ENCODE results near the gene DPP7. TPM values are rescaled to one million over a fixed set of nuclear protein-coding genes. Genes with fewer than 3 reads are reported as not detected.
"Not testable (repeated sequence)": the region's sequence is repeated elsewhere in the genome, so short reads cannot be mapped to it uniquely, and the experiment has no call there.

Gene DPP7
- total and polyA plus RNA-seq, 2 donors (not counting 1 experiment from before 2014, with no cell fraction given) = 324 to 506 TPM

GRCh38 chr9:137136881-137137607 is 22.5 kb upstream of the DPP7 start:
- no peaks in the 10 kb centered on the region for H3K9me3 Mint-ChIP-seq (ENCODE audit: insufficient read depth)
- ATAC-seq (ENCODE audit: low read depth) (no peak), DNase-seq (no peak)
- Histone ChIP-seq H3K9ac (ENCODE audit: low read length) (no peak overlapping the region), H3K27me3 (replicated peaks in 1 of 4; ENCODE audit: control extremely low read depth in 1 of 4, control insufficient read depth in 3 of 4, insufficient read depth in 4 of 4, low read length in 3 of 4) (peaks cover 0 to 63% (median 33%) of the 10 kb centered on the region in 4 experiments), H3K79me2 (ENCODE audit: control insufficient read depth, insufficient read depth, low read length) (no peaks in the 10 kb centered on the region), H2AFZ (ENCODE audit: insufficient read depth, low read depth, low read length, poor library complexity, severe bottlenecking) (no peak overlapping the region), H3K9me3 (ENCODE audit: control extremely low read depth in 1 of 3, control insufficient read depth in 2 of 3, insufficient read depth in 1 of 3, low read length in 2 of 3) (peaks cover 0 to 32% (median 0%) of the 10 kb centered on the region in 3 donors), H3K4me2 (replicated peaks; ENCODE audit: low read depth, low read length, poor library complexity, severe bottlenecking) (no peak overlapping the region), H3K27ac (ENCODE audit: low read length in 2 of 2) (no peak overlapping the region), H3K4me3 (ENCODE audit: control extremely low read depth in 1 of 5, extremely low read depth in 1 of 5, insufficient read depth in 1 of 5, low read depth in 2 of 5, low read length in 4 of 5) (no peak overlapping the region), H4K20me1 (ENCODE audit: control insufficient read depth, insufficient read depth, low read length, poor library complexity, severe bottlenecking) (no peaks in the 10 kb centered on the region), H3K4me1 (ENCODE audit: control insufficient read depth in 2 of 2, insufficient read depth in 2 of 2, low read length in 2 of 2) (peaks cover 11 to 14% of the 10 kb centered on the region in 2 donors), H3K36me3 (replicated peaks in 1 of 2; ENCODE audit: control extremely low read depth in 1 of 2, control insufficient read depth in 1 of 2, extremely low read depth in 1 of 2, insufficient read depth in 2 of 2, low read length in 1 of 2) (no peaks in the 10 kb centered on the region)
- ChIA-PET CTCF (no interaction called here), POLR2A (no interaction called here)
- TF ChIP-seq CTCF (IDR thresholded peaks at IDR 0.05) (no peak), EZH2 (IDR thresholded peaks at IDR 0.05; ENCODE audit: borderline replicate concordance, insufficient read depth, low read depth, low read length, poor library complexity, severe bottlenecking) (no peak)
- H3K27me3 Mint-ChIP-seq = peaks cover 50% of the 10 kb centered on the region
- H3K4me3 Mint-ChIP-seq = no peak overlapping the region
- intact Hi-C loops (cut with micrococcal nuclease) = no loop called here
- WGBS (ENCODE audit: insufficient coverage) = 77% methylated on average over 15 of the region's 23 CpGs
- H3K27ac Mint-ChIP-seq = no peak overlapping the region
- no peaks in the 10 kb centered on the region for H3K4me1 Mint-ChIP-seq

- DNase-seq (peak; percentile 21), ATAC-seq (ENCODE audit: low read depth) (no peak)
- Histone ChIP-seq H3K9me3 (ENCODE audit: control extremely low read depth in 1 of 3, control insufficient read depth in 2 of 3, insufficient read depth in 1 of 3, low read length in 2 of 3) (peaks cover 0 to 29% (median 0%) of the 10 kb centered on the region in 3 donors), H3K9ac (ENCODE audit: low read length) (no peak overlapping the region), H2AFZ (ENCODE audit: insufficient read depth, low read depth, low read length, poor library complexity, severe bottlenecking) (no peak overlapping the region), H3K79me2 (ENCODE audit: control insufficient read depth, insufficient read depth, low read length) (no peaks in the 10 kb centered on the region), H3K4me2 (replicated peaks; ENCODE audit: low read depth, low read length, poor library complexity, severe bottlenecking) (no peak overlapping the region), H3K4me3 (ENCODE audit: control extremely low read depth in 1 of 5, extremely low read depth in 1 of 5, insufficient read depth in 1 of 5, low read depth in 2 of 5, low read length in 4 of 5) (no peak overlapping the region), H4K20me1 (ENCODE audit: control insufficient read depth, insufficient read depth, low read length, poor library complexity, severe bottlenecking) (no peaks in the 10 kb centered on the region), H3K4me1 (ENCODE audit: control insufficient read depth in 2 of 2, insufficient read depth in 2 of 2, low read length in 2 of 2) (peaks cover 11 to 14% of the 10 kb centered on the region in 2 donors), H3K27me3 (replicated peaks in 1 of 4; ENCODE audit: control extremely low read depth in 1 of 4, control insufficient read depth in 3 of 4, insufficient read depth in 4 of 4, low read length in 3 of 4) (peaks cover 0 to 56% (median 32%) of the 10 kb centered on the region in 4 experiments), H3K27ac (ENCODE audit: low read length in 2 of 2) (no peak overlapping the region), H3K36me3 (replicated peaks in 1 of 2; ENCODE audit: control extremely low read depth in 1 of 2, control insufficient read depth in 1 of 2, extremely low read depth in 1 of 2, insufficient read depth in 2 of 2, low read length in 1 of 2) (no peaks in the 10 kb centered on the region)
- CTCF ChIA-PET = no interaction called here
- intact Hi-C loops (cut with micrococcal nuclease) = no loop called here
- peaks cover 43% of the 10 kb centered on the region for H3K27me3 Mint-ChIP-seq
- POLR2A ChIA-PET = no interaction called here
- no peak for TF ChIP-seq EZH2 (IDR thresholded peaks at IDR 0.05; ENCODE audit: borderline replicate concordance, insufficient read depth, low read depth, low read length, poor library complexity, severe bottlenecking)
- TF ChIP-seq CTCF (IDR thresholded peaks at IDR 0.05) = no peak
- H3K9me3 Mint-ChIP-seq (ENCODE audit: insufficient read depth) = no peaks in the 10 kb centered on the region
- no peak overlapping the region for H3K4me3 Mint-ChIP-seq
- no peak overlapping the region for H3K27ac Mint-ChIP-seq
- 39% methylated on average over 27 of the region's 27 CpGs for WGBS (ENCODE audit: insufficient coverage)
- no peaks in the 10 kb centered on the region for H3K4me1 Mint-ChIP-seq
Measured at GRCh38 chr9:137136261-137136880, 21.8 kb upstream of the DPP7 start.

- H3K27ac Mint-ChIP-seq; H3K9ac ChIP-seq (ENCODE audit: low read length); H2AFZ ChIP-seq (ENCODE audit: insufficient read depth, low read depth, low read length, poor library complexity, severe bottlenecking); H3K4me3 ChIP-seq (ENCODE audit: control extremely low read depth in 1 of 5, extremely low read depth in 1 of 5, insufficient read depth in 1 of 5, low read depth in 2 of 5, low read length in 4 of 5); ATAC-seq (ENCODE audit: low read depth); H3K79me2 ChIP-seq (ENCODE audit: control insufficient read depth, insufficient read depth, low read length); intact Hi-C loops (cut with micrococcal nuclease); H3K27ac ChIP-seq (ENCODE audit: low read length in 2 of 2); H3K4me3 Mint-ChIP-seq; DNase-seq; H3K9me3 Mint-ChIP-seq (ENCODE audit: insufficient read depth); H4K20me1 ChIP-seq (ENCODE audit: control insufficient read depth, insufficient read depth, low read length, poor library complexity, severe bottlenecking); POLR2A ChIA-PET; H3K4me2 ChIP-seq (replicated peaks; ENCODE audit: low read depth, low read length, poor library complexity, severe bottlenecking); H3K36me3 ChIP-seq (replicated peaks in 1 of 2; ENCODE audit: control extremely low read depth in 1 of 2, control insufficient read depth in 1 of 2, extremely low read depth in 1 of 2, insufficient read depth in 2 of 2, low read length in 1 of 2); CTCF ChIA-PET; H3K4me1 Mint-ChIP-seq: not testable (repeated sequence)
- H3K27me3 ChIP-seq (replicated peaks in 1 of 4; ENCODE audit: control extremely low read depth in 1 of 4, control insufficient read depth in 3 of 4, insufficient read depth in 4 of 4, low read length in 3 of 4) = peaks cover 0 to 45% (median 23%) of the 10 kb centered on the region in 4 experiments
- H3K4me1 ChIP-seq (ENCODE audit: control insufficient read depth in 2 of 2, insufficient read depth in 2 of 2, low read length in 2 of 2) = peaks cover 16 to 18% of the 10 kb centered on the region in 2 donors
- H3K9me3 ChIP-seq (ENCODE audit: control extremely low read depth in 1 of 3, control insufficient read depth in 2 of 3, insufficient read depth in 1 of 3, low read length in 2 of 3) = peaks cover 0 to 29% (median 0%) of the 10 kb centered on the region in 3 donors
- peaks cover 32% of the 10 kb centered on the region for H3K27me3 Mint-ChIP-seq
- WGBS (ENCODE audit: insufficient coverage) = 83% methylated on average over 6 of the region's 9 CpGs
Measured at GRCh38 chr9:137135154-137135553, 20.6 kb upstream of the DPP7 start.
